Measurements from ENCODE around the gene KATNA1. TPM values are rescaled to one million over a fixed set of nuclear protein-coding genes. Genes with fewer than 3 reads are reported as not detected.

The KATNA1 gene
- total and polyA plus RNA-seq, 4 experiments from 2014 or later: 18.2 to 34.7 (median 24.5) TPM

DNA sequence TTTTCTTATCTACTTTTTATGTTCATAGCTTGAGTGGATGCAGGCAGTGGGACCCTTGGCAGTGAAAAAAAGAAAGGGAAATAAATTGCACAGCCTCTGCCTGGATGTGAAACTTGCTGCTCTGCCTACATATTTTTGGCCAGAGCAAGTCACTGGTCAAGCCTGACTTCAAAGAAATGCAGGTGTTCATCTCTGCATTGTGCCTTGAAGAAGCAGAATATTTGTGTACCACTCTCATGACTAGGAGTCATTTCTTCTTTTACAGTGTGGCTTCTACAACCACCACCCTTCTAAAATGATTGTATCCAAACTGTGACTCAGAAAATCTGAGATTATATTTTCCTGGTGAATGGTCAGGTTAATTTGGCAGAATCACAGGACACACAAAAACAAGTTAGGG, 2.5 kb upstream of the KATNA1 start:
- peak overlapping the region in 1 of 7 donors; percentile 13 for H3K27ac Mint-ChIP-seq
- POLR2A ChIA-PET (ENCODE audit: partially characterized antibody): interaction anchor here (0.9 to 1.5 kb wide), 2 partner anchors 67 to 106 kb away, joined by 3 read pairs; partner anchors contain the start of genes LATS1 and PPIL4
- H3K36me3 ChIP-seq (ENCODE audit: insufficient read depth, low read length): no peaks in the 10 kb centered on the region
- intact Hi-C loops (cut with micrococcal nuclease): no loop called here
- H3K27ac ChIP-seq (ENCODE audit: low read depth, low read length): no peak overlapping the region
- no peaks in the 10 kb centered on the region for H3K27me3 Mint-ChIP-seq
- no peak overlapping the region for H3K4me3 ChIP-seq (ENCODE audit: low read length in 2 of 2)
- CTCF ChIA-PET (ENCODE audit: partially characterized antibody): no interaction called here
- H3K9me3 Mint-ChIP-seq: no peaks in the 10 kb centered on the region
- no peaks in the 10 kb centered on the region for H3K27me3 ChIP-seq (ENCODE audit: insufficient read depth, low read length)
- peaks cover 26% of the 10 kb centered on the region for H3K4me1 ChIP-seq (ENCODE audit: insufficient read depth, low read length)
- H3K4me3 Mint-ChIP-seq: no peak overlapping the region
- no peaks in the 10 kb centered on the region for H3K9me3 ChIP-seq (ENCODE audit: control insufficient read depth in 1 of 2, low read length in 2 of 2)
- H3K4me1 Mint-ChIP-seq: peaks cover 9 to 31% (median 17%) of the 10 kb centered on the region in 4 donors
- no peak for DNase-seq
- peaks cover 0 to 1% of the 10 kb centered on the region in 2 donors for H3K36me3 Mint-ChIP-seq

DNA sequence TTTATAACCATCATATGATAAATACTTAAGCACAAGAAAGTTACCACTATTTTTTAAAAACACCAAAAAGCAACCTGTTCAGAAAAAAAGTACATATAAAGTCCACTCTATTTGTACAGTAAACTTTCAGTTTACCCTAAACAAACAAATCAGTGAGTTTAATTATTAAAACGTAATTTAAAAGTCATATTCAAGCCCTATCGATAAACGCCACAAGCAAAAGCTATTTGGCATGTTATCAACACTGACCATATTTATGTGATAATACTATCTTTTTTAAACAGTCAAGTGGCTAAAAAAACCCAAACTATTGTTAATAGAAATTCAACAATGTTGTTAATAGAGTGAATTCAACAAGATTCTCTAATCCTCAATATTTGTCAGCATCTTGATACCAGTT, 1.9 kb downstream of the KATNA1 start:
- no peaks in the 10 kb centered on the region for H3K36me3 ChIP-seq (ENCODE audit: insufficient read depth, low read length)
- Mint-ChIP-seq H3K9me3 (no peaks in the 10 kb centered on the region), H3K27me3 (no peaks in the 10 kb centered on the region), H3K36me3 (peaks cover 0 to 3% of the 10 kb centered on the region in 2 donors), H3K4me1 (peaks cover 25 to 58% (median 33%) of the 10 kb centered on the region in 4 donors), H3K4me3 (peak overlapping the region in 6 of 8 donors; percentile 6 to 94 (median 64)), H3K27ac (peak overlapping the region in 4 of 7 donors; percentile 23 to 51 (median 38))
- DNase-seq: no peak
- CTCF ChIA-PET (ENCODE audit: partially characterized antibody): no interaction called here
- H3K9me3 ChIP-seq (ENCODE audit: control insufficient read depth in 1 of 2, low read length in 2 of 2): no peaks in the 10 kb centered on the region
- H3K27me3 ChIP-seq (ENCODE audit: insufficient read depth, low read length): no peaks in the 10 kb centered on the region
- intact Hi-C loops (cut with micrococcal nuclease): no loop called here
- peaks cover 35% of the 10 kb centered on the region for H3K4me1 ChIP-seq (ENCODE audit: insufficient read depth, low read length)
- no peak overlapping the region for H3K27ac ChIP-seq (ENCODE audit: low read depth, low read length)
- H3K4me3 ChIP-seq (ENCODE audit: low read length in 2 of 2): no peak overlapping the region
- POLR2A ChIA-PET (ENCODE audit: partially characterized antibody): interaction anchor here (2.5 kb wide), 1 partner anchor 71 kb away, joined by 16 read pairs; the partner anchor contains the start of gene LATS1

DNA sequence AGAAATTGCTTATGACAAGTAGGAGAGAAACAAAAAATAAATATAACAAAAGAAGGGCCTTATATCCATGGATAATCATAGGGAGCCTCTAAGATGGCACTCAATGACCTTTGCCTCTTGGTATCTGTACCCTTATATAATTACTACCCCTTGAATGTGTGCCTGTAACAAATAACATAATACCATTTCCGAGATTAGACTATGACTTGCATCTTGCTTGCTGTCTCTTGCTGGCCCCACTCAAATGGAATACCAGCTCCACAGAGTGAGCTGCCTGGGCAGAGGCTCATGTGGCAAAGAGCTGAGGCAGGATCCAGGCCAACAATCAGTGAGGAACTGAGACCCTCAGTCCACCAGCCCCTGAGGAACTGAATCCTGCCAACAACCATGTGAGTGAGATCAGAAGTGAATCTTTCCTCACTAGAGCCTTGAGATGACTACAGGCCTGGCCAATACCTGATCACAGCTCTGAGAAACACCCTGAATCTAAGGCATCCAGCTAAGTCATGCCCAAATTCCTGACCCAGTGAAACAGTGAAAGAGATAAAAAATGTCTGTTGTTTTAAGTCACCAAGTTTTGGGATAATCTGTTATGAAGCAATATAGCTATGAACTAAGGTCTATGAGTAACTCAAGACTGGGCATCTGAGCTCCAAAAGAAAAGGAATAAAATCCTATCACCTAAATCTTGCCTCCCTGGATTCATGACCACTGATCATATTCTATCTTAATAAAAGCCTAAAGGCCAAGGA, 5.5 kb downstream of the KATNA1 start:
- no peaks in the 10 kb centered on the region for H3K9me3 Mint-ChIP-seq
- no peak overlapping the region for H3K4me3 Mint-ChIP-seq
- peaks cover 26 to 54% (median 32%) of the 10 kb centered on the region in 4 donors for H3K4me1 Mint-ChIP-seq
- ChIA-PET POLR2A (ENCODE audit: partially characterized antibody) (interaction anchor here (1.0 kb wide), 1 partner anchor 15 kb away, joined by 3 read pairs; no protein-coding TSS in a partner anchor), CTCF (ENCODE audit: partially characterized antibody) (interaction anchor here (0.7 to 1.5 kb wide), 2 partner anchors 98 to 126 kb away, joined by 3 read pairs; no protein-coding TSS in a partner anchor)
- H3K27me3 Mint-ChIP-seq: no peaks in the 10 kb centered on the region
- Histone ChIP-seq H3K4me1 (ENCODE audit: insufficient read depth, low read length) (peaks cover 27% of the 10 kb centered on the region), H3K36me3 (ENCODE audit: insufficient read depth, low read length) (no peaks in the 10 kb centered on the region), H3K9me3 (ENCODE audit: control insufficient read depth in 1 of 2, low read length in 2 of 2) (no peaks in the 10 kb centered on the region), H3K27me3 (ENCODE audit: insufficient read depth, low read length) (no peaks in the 10 kb centered on the region), H3K4me3 (ENCODE audit: low read length in 2 of 2) (no peak overlapping the region), H3K27ac (ENCODE audit: low read depth, low read length) (no peak overlapping the region)
- DNase-seq: no peak
- intact Hi-C loops (cut with micrococcal nuclease): no loop called here
- peak overlapping the region in 2 of 7 donors; percentile 8 to 38 for H3K27ac Mint-ChIP-seq
- peaks cover 4 to 11% of the 10 kb centered on the region in 2 donors for H3K36me3 Mint-ChIP-seq

DNA sequence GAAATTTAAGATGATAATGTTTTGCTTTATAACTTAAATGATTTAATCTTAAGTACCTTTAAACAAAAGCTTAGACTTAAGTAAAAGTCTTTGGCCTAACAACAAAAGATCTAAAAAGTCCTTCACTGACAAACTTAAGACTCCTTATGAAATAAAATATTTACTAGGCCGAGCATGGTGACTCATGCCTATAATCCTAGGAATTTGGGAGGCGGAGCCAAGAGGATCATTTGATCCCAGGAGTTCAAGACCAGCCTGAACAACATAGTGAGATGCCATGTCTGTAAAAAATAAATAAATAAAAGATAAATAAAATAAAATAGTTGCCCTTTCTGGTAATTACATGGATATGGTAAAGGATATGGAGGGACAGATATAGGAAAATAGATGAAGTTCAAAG, 12.4 kb downstream of the KATNA1 start:
- H3K4me1 Mint-ChIP-seq: peaks cover 4 to 10% (median 6%) of the 10 kb centered on the region in 4 donors
- CTCF ChIA-PET (ENCODE audit: partially characterized antibody): no interaction called here
- H3K36me3 Mint-ChIP-seq: peaks cover 19 to 34% of the 10 kb centered on the region in 2 donors
- POLR2A ChIA-PET (ENCODE audit: partially characterized antibody): no interaction called here
- DNase-seq: no peak
- intact Hi-C loops (cut with micrococcal nuclease): no loop called here
- H3K27ac Mint-ChIP-seq: no peak overlapping the region
- no peaks in the 10 kb centered on the region for H3K9me3 Mint-ChIP-seq
- H3K27me3 ChIP-seq (ENCODE audit: insufficient read depth, low read length): no peaks in the 10 kb centered on the region
- no peak overlapping the region for H3K4me3 ChIP-seq (ENCODE audit: low read length in 2 of 2)
- H3K4me1 ChIP-seq (ENCODE audit: insufficient read depth, low read length): no peaks in the 10 kb centered on the region
- no peaks in the 10 kb centered on the region for H3K9me3 ChIP-seq (ENCODE audit: control insufficient read depth in 1 of 2, low read length in 2 of 2)
- no peaks in the 10 kb centered on the region for H3K27me3 Mint-ChIP-seq
- H3K27ac ChIP-seq (ENCODE audit: low read depth, low read length): no peak overlapping the region
- H3K36me3 ChIP-seq (ENCODE audit: insufficient read depth, low read length): no peaks in the 10 kb centered on the region
- H3K4me3 Mint-ChIP-seq: no peak overlapping the region

DNA sequence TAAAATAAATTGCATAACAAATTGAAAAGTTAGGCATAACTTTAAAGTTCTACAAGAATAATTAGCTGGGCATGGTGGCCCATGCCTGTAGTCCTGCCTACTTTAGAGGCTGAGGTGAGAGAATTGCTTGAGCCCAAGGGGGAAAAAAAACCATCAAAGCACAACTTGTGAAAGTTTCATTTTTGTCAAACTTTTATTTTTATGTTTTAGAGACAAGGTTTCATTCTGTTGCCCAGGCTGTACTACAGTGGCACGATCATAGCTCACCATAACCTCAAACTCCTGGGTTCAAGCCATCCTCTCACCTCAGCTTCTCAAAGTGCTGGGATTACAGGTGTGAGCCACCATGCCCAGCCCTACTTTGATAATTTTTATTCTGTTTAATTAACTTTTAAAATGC, 14.2 kb downstream of the KATNA1 start:
- Histone ChIP-seq H3K27me3 (ENCODE audit: insufficient read depth, low read length) (no peaks in the 10 kb centered on the region), H3K27ac (ENCODE audit: low read depth, low read length) (no peak overlapping the region), H3K4me3 (ENCODE audit: low read length in 2 of 2) (no peak overlapping the region), H3K36me3 (ENCODE audit: insufficient read depth, low read length) (no peaks in the 10 kb centered on the region), H3K4me1 (ENCODE audit: insufficient read depth, low read length) (no peaks in the 10 kb centered on the region), H3K9me3 (ENCODE audit: control insufficient read depth in 1 of 2, low read length in 2 of 2) (no peaks in the 10 kb centered on the region)
- no peak overlapping the region for H3K27ac Mint-ChIP-seq
- H3K4me1 Mint-ChIP-seq: peaks cover 0 to 12% (median 5%) of the 10 kb centered on the region in 4 donors
- H3K9me3 Mint-ChIP-seq: no peaks in the 10 kb centered on the region
- ChIA-PET CTCF (ENCODE audit: partially characterized antibody) (no interaction called here), POLR2A (ENCODE audit: partially characterized antibody) (no interaction called here)
- H3K36me3 Mint-ChIP-seq: peaks cover 26 to 37% of the 10 kb centered on the region in 2 donors
- no peak overlapping the region for H3K4me3 Mint-ChIP-seq
- intact Hi-C loops (cut with micrococcal nuclease): no loop called here
- DNase-seq: no peak
- no peaks in the 10 kb centered on the region for H3K27me3 Mint-ChIP-seq

- intact Hi-C loops (cut with micrococcal nuclease): no loop called here
- no peak for DNase-seq
- no peak overlapping the region for H3K27ac ChIP-seq (ENCODE audit: low read depth, low read length)
- no peaks in the 10 kb centered on the region for H3K9me3 Mint-ChIP-seq
- ChIA-PET CTCF (ENCODE audit: partially characterized antibody) (no interaction called here), POLR2A (ENCODE audit: partially characterized antibody) (no interaction called here)
- H3K4me3 Mint-ChIP-seq: no peak overlapping the region
- H3K36me3 ChIP-seq (ENCODE audit: insufficient read depth, low read length): peaks cover 10% of the 10 kb centered on the region
- H3K4me1 Mint-ChIP-seq: peaks cover 0 to 9% (median 5%) of the 10 kb centered on the region in 4 donors
- no peaks in the 10 kb centered on the region for H3K27me3 ChIP-seq (ENCODE audit: insufficient read depth, low read length)
- no peaks in the 10 kb centered on the region for H3K4me1 ChIP-seq (ENCODE audit: insufficient read depth, low read length)
- peak overlapping the region in 1 of 7 donors; percentile 38 for H3K27ac Mint-ChIP-seq
- no peaks in the 10 kb centered on the region for H3K9me3 ChIP-seq (ENCODE audit: control insufficient read depth in 1 of 2, low read length in 2 of 2)
- H3K36me3 Mint-ChIP-seq: peaks cover 34 to 38% of the 10 kb centered on the region in 2 donors
- H3K4me3 ChIP-seq (ENCODE audit: low read length in 2 of 2): no peak overlapping the region
- H3K27me3 Mint-ChIP-seq: no peaks in the 10 kb centered on the region
These were observed 19.5 kb downstream of the KATNA1 start for GRCh38 chr6:149628875-149629510.

DNA sequence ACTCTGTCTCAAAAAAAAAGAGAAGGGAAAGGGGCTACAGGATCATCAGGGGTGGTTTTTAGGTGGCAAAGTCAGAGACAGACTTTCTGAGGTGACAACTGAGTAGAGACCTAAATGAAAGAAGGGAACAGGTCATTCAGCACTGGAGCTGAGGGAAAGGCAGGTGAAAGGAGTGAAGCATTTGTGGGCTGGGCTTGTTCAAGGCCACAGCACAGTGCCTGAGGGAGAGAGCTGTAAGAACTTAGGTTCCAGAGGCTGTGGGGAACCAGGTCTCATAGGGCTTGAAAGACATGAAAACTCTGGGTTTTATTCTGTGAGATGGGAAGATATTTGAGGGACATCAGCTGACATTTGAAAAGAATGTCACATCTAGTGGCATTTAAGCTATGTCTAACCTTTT, 20.8 kb downstream of the KATNA1 start:
- H3K27me3 ChIP-seq (ENCODE audit: insufficient read depth, low read length): no peaks in the 10 kb centered on the region
- intact Hi-C loops (cut with micrococcal nuclease): no loop called here
- peaks cover 39 to 42% of the 10 kb centered on the region in 2 donors for H3K36me3 Mint-ChIP-seq
- H3K36me3 ChIP-seq (ENCODE audit: insufficient read depth, low read length): peaks cover 13% of the 10 kb centered on the region
- H3K9me3 ChIP-seq (ENCODE audit: control insufficient read depth in 1 of 2, low read length in 2 of 2): no peaks in the 10 kb centered on the region
- ChIA-PET POLR2A (ENCODE audit: partially characterized antibody) (interaction anchor here (1.1 kb wide), 1 partner anchor 16 kb away, joined by 3 read pairs; no protein-coding TSS in a partner anchor), CTCF (ENCODE audit: partially characterized antibody) (interaction anchor here (1.0 kb wide), 1 partner anchor 20 kb away, joined by 3 read pairs; no protein-coding TSS in a partner anchor)
- no peak for DNase-seq
- H3K4me1 Mint-ChIP-seq: peaks cover 0 to 9% (median 5%) of the 10 kb centered on the region in 4 donors
- no peak overlapping the region for H3K4me3 ChIP-seq (ENCODE audit: low read length in 2 of 2)
- H3K27ac ChIP-seq (ENCODE audit: low read depth, low read length): no peak overlapping the region
- no peak overlapping the region for H3K4me3 Mint-ChIP-seq
- no peaks in the 10 kb centered on the region for H3K4me1 ChIP-seq (ENCODE audit: insufficient read depth, low read length)
- H3K9me3 Mint-ChIP-seq: no peaks in the 10 kb centered on the region
- no peaks in the 10 kb centered on the region for H3K27me3 Mint-ChIP-seq
- peak overlapping the region in 5 of 7 donors; percentile 14 to 83 (median 52) for H3K27ac Mint-ChIP-seq
